H54 (cell line): Measurements from ENCODE around the gene SKAP1.

ENCODE experiments used
- DNase-seq: peaks from one replicate; pipeline ENCODE4 v3.0.0; 2011; ENCODE audit warnings: low spot score, mixed read lengths; ENCODE audit not compliant: insufficient read length
- FAIRE-seq: peaks from 3 replicates; lab custom pipeline; 2011; peaks lifted over from hg19 to GRCh38; lab: Jason Lieb, UNC
- POLR2A ChIP-seq: IDR thresholded peaks from 2 replicates; pipeline ENCODE4 v1.6.1; 2011; ENCODE audit warnings: low read depth, mild to moderate bottlenecking, low read length

SKAP1 gene

DNA sequence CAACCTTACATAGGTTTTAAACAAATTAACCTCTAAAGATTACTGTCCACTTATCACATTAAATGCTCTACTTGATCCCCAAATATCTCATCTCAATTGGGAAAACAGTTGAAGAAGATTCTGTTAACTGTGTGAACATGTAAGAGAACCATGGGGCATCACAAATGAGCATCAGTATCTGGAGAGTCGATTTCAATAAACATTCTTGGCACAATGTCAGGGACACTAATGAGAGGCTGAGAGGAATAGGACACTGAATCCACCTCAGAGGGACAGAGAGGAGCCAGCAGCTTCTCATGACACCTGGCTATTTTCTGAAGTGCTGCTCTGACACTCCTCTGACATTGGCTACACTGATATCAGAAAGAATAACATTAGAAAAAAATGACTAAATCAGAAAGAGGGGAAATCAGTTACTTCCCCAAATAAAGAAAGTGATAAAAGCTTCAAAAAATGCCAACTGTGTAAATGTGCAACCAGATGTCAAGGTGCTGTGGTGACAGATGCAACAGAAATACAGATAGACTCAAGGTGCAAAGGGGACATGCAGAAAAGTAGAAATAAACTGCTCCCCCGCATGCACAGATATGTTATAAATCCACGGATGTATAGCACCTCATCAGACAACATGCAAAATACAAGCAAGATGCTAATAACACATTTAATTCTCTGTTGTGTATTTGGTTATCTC is 255.0 kb downstream of the SKAP1 start:
- TF ChIP-seq POLR2A = no peak
- FAIRE-seq = no peak
- DNase-seq = no peak

DNA sequence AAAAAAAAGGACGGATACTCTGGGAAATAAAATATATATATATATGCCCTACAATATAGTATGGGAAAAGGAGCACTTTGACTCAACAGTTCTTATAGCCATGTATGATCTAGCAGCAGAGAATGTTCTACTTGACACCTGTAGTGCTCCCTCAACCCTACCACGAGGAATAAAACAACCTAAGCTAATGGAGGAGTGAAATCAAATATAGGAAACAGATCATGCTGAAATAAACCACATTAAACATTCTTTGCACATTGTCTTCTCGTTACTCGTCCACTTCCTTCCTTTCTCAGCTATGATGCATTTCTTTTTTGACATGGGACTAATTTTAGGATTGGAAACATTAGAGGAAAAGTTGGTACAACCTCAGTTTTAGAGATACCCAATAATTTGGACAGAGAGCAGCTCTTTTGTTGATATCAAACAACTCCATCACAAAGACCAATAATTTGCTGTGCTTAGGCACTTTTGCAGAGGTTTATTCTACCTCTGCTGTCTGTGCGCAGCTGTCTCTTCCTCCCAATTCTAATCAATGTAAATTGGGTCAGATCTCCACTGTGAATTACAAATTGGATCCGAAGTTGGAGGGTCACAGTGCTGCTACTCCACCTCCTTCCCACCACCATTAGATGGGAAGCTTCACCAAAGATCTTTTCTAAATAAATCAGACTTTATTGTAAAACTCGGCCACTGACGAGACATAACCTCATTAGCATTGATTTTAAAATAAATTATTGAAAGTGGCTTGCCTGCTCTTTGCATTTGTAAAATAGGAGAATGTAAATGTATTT is 256.6 kb downstream of the SKAP1 start:
- FAIRE-seq (no peak), DNase-seq (no peak)
- TF ChIP-seq POLR2A = no peak

DNA sequence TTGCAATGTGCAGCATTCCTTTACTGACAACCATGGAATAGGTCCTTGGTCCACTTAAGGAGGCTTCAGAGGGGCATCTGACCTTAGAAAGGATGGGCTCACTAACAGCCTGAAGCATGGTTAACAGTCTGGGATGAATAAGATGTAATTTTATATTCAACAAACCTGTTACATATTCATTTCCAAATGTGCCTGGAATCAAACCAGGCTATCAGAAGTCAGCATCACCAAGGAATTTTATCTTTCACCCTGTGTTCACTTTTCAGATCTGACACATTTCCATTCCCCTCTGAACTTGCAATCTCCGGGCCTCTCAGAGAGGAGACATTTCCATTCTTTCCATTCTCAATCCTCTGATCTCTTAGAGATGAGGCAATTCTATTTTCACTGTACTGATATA is 260.1 kb downstream of the SKAP1 start:
- FAIRE-seq (no peak), DNase-seq (no peak)
- TF ChIP-seq POLR2A = no peak

DNA sequence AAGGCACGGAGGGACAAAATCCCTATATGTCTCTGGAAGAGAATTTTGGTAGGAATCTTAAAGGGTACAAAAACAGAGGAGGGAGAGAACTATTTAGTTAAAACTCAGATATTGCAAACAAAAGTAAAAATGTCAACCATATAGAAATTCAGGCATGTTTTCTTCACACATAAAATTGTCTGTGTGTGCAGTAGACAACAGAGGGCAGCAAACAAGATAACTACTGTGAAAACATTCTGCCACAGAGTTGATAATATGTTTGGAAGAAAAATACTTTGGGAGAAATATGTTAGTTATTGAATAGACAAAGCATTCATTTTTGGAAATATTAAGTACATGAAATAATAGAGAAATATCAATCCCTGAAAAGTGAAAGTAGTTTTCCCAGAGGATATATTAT is 266.2 kb downstream of the SKAP1 start:
- DNase-seq (no peak), FAIRE-seq (no peak)
- TF ChIP-seq POLR2A = no peak

DNA sequence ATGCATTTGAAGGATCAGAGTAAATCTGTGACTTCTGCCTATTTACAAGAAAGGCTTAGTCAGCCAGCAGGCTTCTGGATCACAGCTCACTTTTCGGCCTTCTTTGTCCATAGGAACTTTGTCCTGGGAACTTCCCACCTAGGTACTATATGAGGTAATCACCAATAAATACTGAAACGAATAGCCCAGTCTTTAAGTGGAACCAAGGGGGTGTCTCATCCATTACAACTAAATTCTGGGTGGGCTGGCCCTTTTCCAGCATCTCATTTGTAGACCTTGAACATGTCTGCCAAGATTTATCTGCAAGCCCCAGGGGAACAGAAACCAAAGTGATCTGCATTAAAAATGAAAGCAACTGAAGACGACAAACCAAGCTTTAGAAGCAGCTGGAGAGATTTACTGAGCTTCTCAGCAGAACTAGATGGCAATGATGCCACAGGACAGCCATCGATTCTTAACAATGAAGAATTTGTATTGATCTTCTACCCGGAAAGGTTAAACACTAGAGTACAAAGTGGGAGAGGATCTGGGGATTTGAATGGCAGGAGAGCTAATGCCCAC is 267.0 kb downstream of the SKAP1 start:
- peak; percentile 30 for FAIRE-seq
- no peak for DNase-seq
- no peak for TF ChIP-seq POLR2A

DNA sequence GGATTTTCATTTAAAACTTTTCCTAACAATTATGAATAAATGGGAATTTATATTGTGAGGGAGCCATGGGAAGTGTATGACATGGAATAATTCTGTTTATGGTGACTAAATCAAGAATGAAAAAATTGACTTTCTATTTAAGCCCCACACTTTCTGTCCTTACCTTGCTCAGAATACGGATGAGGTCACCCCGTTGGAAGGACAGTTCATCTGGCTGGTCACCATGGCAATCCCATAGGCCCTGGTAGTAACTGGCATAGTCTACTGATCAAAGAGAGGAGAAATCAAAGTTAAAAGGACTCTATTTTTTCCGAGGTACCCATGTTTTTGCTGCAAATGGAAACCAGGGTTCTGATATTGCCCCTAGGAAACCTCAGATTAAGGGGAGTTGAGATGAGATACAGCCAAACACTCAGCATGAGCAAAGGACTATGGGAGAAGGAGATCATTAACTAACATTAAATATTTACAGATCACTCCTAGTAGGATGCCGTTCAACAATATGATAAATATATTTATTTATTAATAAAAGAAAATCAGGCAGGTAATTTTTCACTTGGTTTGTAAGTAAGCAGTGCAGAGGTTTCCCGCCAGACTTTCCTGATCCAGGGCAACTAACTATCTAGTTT is 267.6 kb downstream of the SKAP1 start:
- FAIRE-seq (no peak), DNase-seq (no peak)
- TF ChIP-seq POLR2A = no peak

DNA sequence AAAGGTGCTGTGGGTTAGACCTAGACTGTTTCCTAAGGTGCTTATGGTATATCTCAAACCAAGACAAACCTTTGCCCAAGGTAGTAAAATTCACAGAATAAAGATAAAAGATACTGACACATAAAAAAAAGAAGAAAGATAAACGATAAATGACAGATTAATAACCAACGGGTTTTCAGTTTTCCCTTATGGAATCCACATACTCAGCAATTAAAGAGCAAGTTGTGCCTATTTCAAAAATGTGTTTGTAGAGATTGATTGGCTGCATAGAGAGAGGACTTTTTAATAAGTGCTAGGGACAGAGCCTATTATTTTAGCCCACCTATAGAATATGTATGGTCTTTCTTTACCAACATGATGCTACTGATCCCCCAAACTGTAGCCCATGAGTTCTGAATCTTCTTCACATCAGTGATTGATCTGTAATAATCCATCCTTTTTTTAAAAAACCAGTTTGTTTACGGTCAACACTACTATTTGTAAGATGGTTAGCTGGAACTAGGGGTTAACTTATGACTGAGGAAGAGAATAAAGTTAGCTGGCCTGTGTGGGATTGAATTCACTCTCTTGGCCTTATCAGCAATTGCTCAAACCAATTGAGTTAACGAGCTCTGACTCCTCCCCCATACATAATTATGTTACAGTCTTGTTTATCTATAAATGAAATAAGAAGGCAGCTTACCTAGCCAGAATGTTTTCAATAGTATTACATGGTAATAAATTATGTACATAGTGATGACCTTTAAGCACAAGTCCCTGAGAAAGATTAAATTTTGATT is 268.7 kb downstream of the SKAP1 start:
- no peak for TF ChIP-seq POLR2A
- FAIRE-seq (no peak), DNase-seq (no peak)

DNA sequence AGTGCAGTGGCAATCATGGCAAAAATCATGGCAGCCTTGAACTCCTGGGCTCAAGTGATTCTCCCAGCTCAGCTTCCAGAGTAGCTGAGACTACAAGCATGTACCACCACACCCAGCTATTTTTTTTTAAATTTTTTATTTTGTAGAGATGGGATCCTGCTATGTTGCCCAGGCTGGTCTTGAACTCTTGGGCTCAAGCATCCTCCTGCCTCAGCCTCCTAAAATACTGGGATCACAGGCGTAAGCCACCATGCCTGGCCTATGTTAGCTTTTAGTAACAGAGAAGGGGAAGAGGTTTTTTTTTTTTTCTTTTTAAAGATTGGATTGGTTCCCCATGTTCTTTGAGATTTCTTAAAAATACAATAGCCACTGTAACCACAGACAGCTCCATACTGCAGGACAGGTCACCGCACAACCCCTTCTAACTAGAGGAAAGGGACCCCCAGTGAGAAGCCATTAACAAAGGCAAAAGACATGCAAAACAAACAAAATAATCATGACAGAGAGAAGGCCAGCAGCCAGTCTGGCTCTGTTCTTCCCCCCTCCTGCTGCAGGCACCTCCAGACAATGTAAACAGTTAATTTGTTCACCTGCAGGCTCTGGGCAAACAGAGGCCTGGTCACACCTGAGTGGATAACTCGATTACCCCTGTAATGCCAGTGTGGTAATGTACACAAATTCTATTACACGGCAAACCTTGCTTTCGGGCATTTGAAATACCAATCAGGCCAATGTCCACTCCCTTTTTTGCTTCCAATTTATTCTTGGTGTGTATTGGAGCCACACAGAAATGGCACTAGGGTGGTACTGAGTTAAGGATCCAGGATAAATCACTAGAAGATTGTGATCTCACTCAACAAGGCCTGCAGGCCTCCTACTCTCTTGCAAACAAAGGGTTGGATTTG is 269.6 kb downstream of the SKAP1 start:
- no peak for TF ChIP-seq POLR2A
- no peak for FAIRE-seq
- no peak for DNase-seq

DNA sequence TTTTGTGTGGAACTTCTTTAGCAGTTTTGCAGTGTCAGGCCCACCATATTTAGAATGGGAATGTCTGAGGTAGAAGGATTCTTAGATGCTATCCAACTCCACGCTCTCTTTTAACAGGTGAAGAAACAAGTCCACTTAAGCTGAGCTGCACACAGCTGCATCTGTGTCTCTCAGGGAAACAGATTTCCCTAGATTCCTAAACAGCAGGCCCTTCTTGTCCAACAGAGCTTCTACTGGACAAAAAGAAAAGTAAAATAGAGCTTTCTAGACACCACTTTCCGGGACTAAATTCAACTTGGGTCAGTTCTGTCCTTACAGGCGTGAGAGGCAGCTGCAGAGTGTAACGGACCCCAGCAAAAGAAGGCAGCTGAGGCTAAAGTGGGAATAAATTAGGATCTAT is 270.8 kb downstream of the SKAP1 start:
- no peak for TF ChIP-seq POLR2A
- FAIRE-seq = no peak
- DNase-seq = no peak

DNA sequence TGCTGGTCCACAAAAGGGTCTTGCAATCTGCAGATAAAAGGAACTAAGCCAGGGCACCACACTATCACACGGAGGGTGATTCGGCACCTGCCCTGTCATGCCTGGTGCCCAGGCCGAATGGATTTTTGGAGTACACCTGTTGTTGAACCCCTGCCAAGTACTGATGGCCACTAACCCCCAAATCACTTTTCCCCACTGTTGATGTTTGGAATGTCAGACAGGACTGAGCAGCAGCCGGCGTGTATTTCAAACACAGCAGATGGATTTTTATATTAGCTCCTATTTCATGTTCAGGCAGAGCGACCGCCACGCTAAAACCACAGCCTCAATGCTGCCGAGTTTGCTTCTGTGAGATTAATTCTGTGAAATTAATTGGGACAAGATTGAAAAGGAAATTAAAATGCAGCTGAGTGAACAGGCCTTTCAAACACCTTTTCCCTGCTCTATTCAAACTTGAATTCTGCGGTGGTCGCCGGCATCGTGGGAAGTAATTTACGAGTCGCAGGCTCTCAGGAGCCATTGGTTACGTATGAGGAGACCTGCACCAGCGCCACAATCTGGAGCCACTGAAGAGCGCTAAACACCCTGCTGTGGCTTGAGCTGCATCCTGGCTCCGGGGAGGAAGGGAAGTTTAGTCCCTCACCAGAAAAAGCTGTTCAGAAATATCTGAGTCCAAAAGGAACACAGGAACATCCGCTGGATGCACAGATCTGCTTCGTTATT is 274.0 kb downstream of the SKAP1 start:
- no peak for TF ChIP-seq POLR2A
- DNase-seq = no peak
- FAIRE-seq = no peak

DNA sequence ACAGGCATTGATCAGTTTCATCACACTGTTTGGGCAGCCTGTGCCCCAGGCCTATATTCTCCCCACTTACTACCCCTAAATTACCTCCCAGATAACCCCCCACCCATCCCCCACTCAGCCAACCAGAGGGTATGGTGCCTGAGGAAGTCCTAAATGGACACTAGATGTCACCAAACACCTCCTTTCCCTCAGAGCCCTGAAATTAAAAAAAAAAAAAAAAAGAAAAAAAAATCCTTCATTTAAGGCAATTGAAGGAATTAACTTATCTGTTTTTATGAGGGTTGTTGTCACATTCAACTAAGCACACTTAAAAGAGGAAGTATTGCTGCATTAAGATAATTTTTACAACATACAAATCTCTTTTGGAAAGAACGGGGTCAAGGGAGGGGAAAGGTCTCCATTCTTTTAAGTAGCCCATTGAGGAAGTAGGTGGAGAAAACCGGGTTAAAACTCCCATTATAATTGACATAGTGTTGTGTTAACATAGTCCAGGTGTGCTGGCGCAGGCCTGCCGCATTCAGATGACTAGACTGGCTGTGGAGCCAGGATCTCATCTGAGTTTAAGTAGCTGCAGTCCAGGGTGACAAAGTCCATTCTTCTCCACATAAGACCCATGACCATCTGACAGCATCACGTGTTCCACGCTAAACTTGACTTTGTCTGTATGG is 276.2 kb downstream of the SKAP1 start:
- DNase-seq (no peak), FAIRE-seq (no peak)
- no peak for TF ChIP-seq POLR2A
